GM20431 (cell line): Measurements from ENCODE around the gene LYRM7.
"Not testable (repeated sequence)": the region's sequence is repeated elsewhere in the genome, so short reads cannot be mapped to it uniquely, and the experiment has no call there.

Source experiments
- in situ Hi-C: fragments of 300-500 bp; cut with MseI, MboI; formaldehyde crosslinking; loops from one replicate; pipeline ENCODE4 v1.15.0; 2020; ENCODE audit warnings: low sequenced_read_pairs; ENCODE audit not compliant: unreplicated experiment

The LYRM7 gene

GRCh38 chr5:131170540-131171275 lies at the start of gene LYRM7:
Gene LYRM7, plus strand, starts transcription at chr5:131170944. Its CDS starts 77 bp downstream, at chr5:131171021.
- in situ Hi-C loops, result loop anchor here (25.0 kb wide), 1 partner anchor 242 kb away; no protein-coding TSS in a partner anchor

- in situ Hi-C loops, result not testable (repeated sequence)
These were observed 43.5 kb upstream of the LYRM7 start for GRCh38 chr5:131127244-131127643.

GRCh38 chr5:131129306-131129705 lies 41.4 kb upstream of the LYRM7 start:
- in situ Hi-C loops, result no loop called here

- in situ Hi-C loops, result not testable (repeated sequence)
These were observed 37.7 kb upstream of the LYRM7 start for GRCh38 chr5:131133091-131133490.

- in situ Hi-C loops, result not testable (repeated sequence)
These were observed 32.3 kb upstream of the LYRM7 start for GRCh38 chr5:131138406-131138805.

- in situ Hi-C loops, result no loop called here
These were observed 31.4 kb upstream of the LYRM7 start for GRCh38 chr5:131139321-131139720.

- in situ Hi-C loops, result no loop called here
These were observed 27.6 kb upstream of the LYRM7 start for GRCh38 chr5:131142970-131143617.

- in situ Hi-C loops, result no loop called here
These were observed 23.5 kb upstream of the LYRM7 start for GRCh38 chr5:131147258-131147657.

GRCh38 chr5:131148835-131149234 lies 21.9 kb upstream of the LYRM7 start:
- in situ Hi-C loops, result no loop called here

GRCh38 chr5:131150408-131150807 lies 20.3 kb upstream of the LYRM7 start:
- in situ Hi-C loops, result loop anchor here (25.0 kb wide), 1 partner anchor 262 kb away; no protein-coding TSS in a partner anchor

GRCh38 chr5:131151216-131151615 lies 19.5 kb upstream of the LYRM7 start:
- in situ Hi-C loops, result loop anchor here (25.0 kb wide), 1 partner anchor 261 kb away; no protein-coding TSS in a partner anchor

- in situ Hi-C loops, result loop anchor here (25.0 kb wide), 1 partner anchor 256 kb away; no protein-coding TSS in a partner anchor
These were observed 14.4 kb upstream of the LYRM7 start for GRCh38 chr5:131156385-131156784.

- in situ Hi-C loops, result loop anchor here (25.0 kb wide), 1 partner anchor 255 kb away; no protein-coding TSS in a partner anchor
These were observed 13.8 kb upstream of the LYRM7 start for GRCh38 chr5:131156957-131157356.

- in situ Hi-C loops, result loop anchor here (25.0 kb wide), 1 partner anchor 252 kb away; no protein-coding TSS in a partner anchor
These were observed 10.6 kb upstream of the LYRM7 start for GRCh38 chr5:131160134-131160533.

GRCh38 chr5:131163276-131164119 lies 7.2 kb upstream of the LYRM7 start:
- in situ Hi-C loops, result loop anchor here (25.0 kb wide), 1 partner anchor 249 kb away; no protein-coding TSS in a partner anchor

- in situ Hi-C loops, result loop anchor here (25.0 kb wide), 1 partner anchor 248 kb away; no protein-coding TSS in a partner anchor
These were observed 6.3 kb upstream of the LYRM7 start for GRCh38 chr5:131164191-131165118.

GRCh38 chr5:131165119-131165727 lies 5.5 kb upstream of the LYRM7 start, which contains the start of gene HINT1:
Gene HINT1, minus strand, starts transcription at chr5:131165256. Its CDS starts 51 bp downstream, at chr5:131165205.
- in situ Hi-C loops, result loop anchor here (25.0 kb wide), 1 partner anchor 247 kb away; no protein-coding TSS in a partner anchor

- in situ Hi-C loops, result loop anchor here (25.0 kb wide), 1 partner anchor 245 kb away; no protein-coding TSS in a partner anchor
These were observed 3.1 kb upstream of the LYRM7 start for GRCh38 chr5:131167615-131168014.
